GM15510 (cell line): Measurements from ENCODE around the gene PLB1.

Experiments
- POLR2A ChIP-seq: IDR thresholded peaks from 3 replicates; pipeline ENCODE4 v1.6.1; 2011; ENCODE audit warnings: borderline replicate concordance; ENCODE audit not compliant: insufficient read length; ENCODE audit errors: extremely low read depth

The PLB1 gene

GRCh38 chr2:28495551-28496250 is at the start of gene PLB1:
Gene PLB1 (plus strand): TSS chr2:28496060. CDS start chr2:28496115, 55 bp downstream.
- no peak for TF ChIP-seq POLR2A

GRCh38 chr2:28446531-28446930 is 49.3 kb upstream of the PLB1 start:
- no peak for TF ChIP-seq POLR2A

- no peak for TF ChIP-seq POLR2A
Measured at GRCh38 chr2:28447086-28447485, 48.8 kb upstream of the PLB1 start.

- no peak for TF ChIP-seq POLR2A
Measured at GRCh38 chr2:28447943-28448792, 47.7 kb upstream of the PLB1 start.

GRCh38 chr2:28448793-28449100 is 47.1 kb upstream of the PLB1 start:
- TF ChIP-seq POLR2A, result no peak

GRCh38 chr2:28449126-28449487 is 46.8 kb upstream of the PLB1 start:
- TF ChIP-seq POLR2A, result no peak

- TF ChIP-seq POLR2A, result no peak
Measured at GRCh38 chr2:28449488-28450395, 46.1 kb upstream of the PLB1 start.

GRCh38 chr2:28450901-28451565 is 44.8 kb upstream of the PLB1 start:
- TF ChIP-seq POLR2A, result no peak

GRCh38 chr2:28451793-28452533 is 43.9 kb upstream of the PLB1 start:
- TF ChIP-seq POLR2A, result no peak

GRCh38 chr2:28452534-28453081 is 43.3 kb upstream of the PLB1 start:
- no peak for TF ChIP-seq POLR2A

- TF ChIP-seq POLR2A, result no peak
Measured at GRCh38 chr2:28453396-28453795, 42.5 kb upstream of the PLB1 start.

GRCh38 chr2:28454016-28454930 is 41.6 kb upstream of the PLB1 start:
- no peak for TF ChIP-seq POLR2A

- no peak for TF ChIP-seq POLR2A
Measured at GRCh38 chr2:28457237-28457636, 38.6 kb upstream of the PLB1 start.
